SK-N-SH treated with all-trans-retinoic acid at 6 μM for 48 hours (cell line): ENCODE data around the gene UNC5C.

Experiments
- ARNTL ChIP-seq: fragments of 450-650 bp; formaldehyde crosslinking; IDR thresholded peaks from 2 replicates; pipeline ENCODE4 v1.5.0; 2020; ENCODE audit warnings: low read depth, mild to moderate bottlenecking, moderate library complexity, borderline replicate concordance
- CSRNP3 ChIP-seq: fragments of 250-450 bp; sonication (Bioruptor Pico); IDR thresholded peaks from 2 replicates; pipeline ENCODE4 v1.5.1; 2021; ENCODE audit warnings: mild to moderate bottlenecking, moderate library complexity
- ESRRG ChIP-seq: fragments of 250-450 bp; sonication (Bioruptor Pico); IDR thresholded peaks from 2 replicates; pipeline ENCODE4 v1.6.1; 2021; ENCODE audit warnings: mild to moderate bottlenecking
- ISL1 ChIP-seq: fragments of 250-450 bp; sonication (Bioruptor Pico); IDR thresholded peaks from 2 replicates; pipeline ENCODE4 v2.1.2; 2022; ENCODE audit warnings: mild to moderate bottlenecking, moderate library complexity
- RARB ChIP-seq: fragments of 250-450 bp; sonication (Bioruptor Pico); IDR thresholded peaks from 2 replicates; pipeline ENCODE4 v1.8.0; 2021; ENCODE audit warnings: mild to moderate bottlenecking, moderate library complexity
- ZFP3 ChIP-seq: fragments of 250-450 bp; sonication (Bioruptor Pico); IDR thresholded peaks from 2 replicates; pipeline ENCODE4 v1.5.0; 2020; ENCODE audit warnings: mild to moderate bottlenecking, moderate library complexity
- TF ChIP-seq, protein P1 (sequence below): fragments of 250-450 bp; sonication (Bioruptor Pico); IDR thresholded peaks from 2 replicates; pipeline ENCODE4 v1.5.0; 2020; ENCODE audit warnings: mild to moderate bottlenecking, moderate library complexity

DNA sequence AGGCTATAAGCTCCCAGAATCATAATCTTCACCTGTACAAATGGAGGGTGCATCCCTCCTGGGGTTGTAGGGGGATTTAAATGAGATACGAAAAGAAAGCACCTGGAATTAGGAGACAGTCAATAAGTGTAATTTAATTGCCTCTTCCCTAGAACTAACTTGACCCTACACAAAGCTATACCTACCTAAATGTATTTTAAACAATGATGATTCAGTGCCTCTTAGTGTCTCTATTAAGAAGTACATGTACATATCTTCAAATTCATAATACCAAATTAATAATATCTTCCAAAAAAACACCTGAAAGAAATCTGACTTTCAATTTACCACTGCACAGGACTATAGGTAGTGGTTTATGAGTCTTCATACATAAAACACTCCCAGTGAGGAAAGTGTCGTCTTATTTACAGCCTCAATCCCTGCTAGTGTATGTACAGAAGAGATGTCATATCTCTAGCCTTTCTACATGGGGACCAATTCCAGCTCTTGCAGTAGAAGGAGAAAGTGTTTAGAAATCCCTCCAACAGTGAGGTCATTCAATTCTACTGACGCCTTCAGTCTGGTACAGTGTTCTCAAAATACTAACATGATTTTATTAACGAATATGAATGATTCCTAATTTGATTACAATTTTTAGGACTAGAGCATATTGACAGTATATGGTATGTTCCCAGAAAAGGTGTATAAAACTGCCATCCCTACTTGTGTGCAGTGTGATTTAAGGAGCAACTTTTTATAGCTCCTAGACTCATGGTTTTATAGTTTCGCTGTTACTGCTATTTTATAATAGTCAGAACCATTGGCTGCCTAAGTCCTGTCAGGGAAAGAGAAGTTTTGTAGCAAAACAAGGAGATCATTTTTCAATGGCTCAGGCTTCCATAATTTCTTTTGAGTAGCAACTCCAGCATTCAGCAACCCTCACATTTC lies 282.7 kb downstream of the UNC5C start:
- TF ChIP-seq ZFP3 (CRISPR knock-in tag) (no peak), CSRNP3 (CRISPR knock-in tag) (no peak), ISL1 (no peak), ESRRG (CRISPR knock-in tag) (no peak), ARNTL (CRISPR knock-in tag) (no peak), RARB (CRISPR knock-in tag) (no peak)
- TF ChIP-seq, protein P1, sequence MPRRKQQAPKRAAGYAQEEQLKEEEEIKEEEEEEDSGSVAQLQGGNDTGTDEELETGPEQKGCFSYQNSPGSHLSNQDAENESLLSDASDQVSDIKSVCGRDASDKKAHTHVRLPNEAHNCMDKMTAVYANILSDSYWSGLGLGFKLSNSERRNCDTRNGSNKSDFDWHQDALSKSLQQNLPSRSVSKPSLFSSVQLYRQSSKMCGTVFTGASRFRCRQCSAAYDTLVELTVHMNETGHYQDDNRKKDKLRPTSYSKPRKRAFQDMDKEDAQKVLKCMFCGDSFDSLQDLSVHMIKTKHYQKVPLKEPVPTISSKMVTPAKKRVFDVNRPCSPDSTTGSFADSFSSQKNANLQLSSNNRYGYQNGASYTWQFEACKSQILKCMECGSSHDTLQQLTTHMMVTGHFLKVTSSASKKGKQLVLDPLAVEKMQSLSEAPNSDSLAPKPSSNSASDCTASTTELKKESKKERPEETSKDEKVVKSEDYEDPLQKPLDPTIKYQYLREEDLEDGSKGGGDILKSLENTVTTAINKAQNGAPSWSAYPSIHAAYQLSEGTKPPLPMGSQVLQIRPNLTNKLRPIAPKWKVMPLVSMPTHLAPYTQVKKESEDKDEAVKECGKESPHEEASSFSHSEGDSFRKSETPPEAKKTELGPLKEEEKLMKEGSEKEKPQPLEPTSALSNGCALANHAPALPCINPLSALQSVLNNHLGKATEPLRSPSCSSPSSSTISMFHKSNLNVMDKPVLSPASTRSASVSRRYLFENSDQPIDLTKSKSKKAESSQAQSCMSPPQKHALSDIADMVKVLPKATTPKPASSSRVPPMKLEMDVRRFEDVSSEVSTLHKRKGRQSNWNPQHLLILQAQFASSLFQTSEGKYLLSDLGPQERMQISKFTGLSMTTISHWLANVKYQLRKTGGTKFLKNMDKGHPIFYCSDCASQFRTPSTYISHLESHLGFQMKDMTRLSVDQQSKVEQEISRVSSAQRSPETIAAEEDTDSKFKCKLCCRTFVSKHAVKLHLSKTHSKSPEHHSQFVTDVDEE: no peak
